Astrocyte (in vitro differentiated cells and primary cell): Measurements from ENCODE around the gene MIOX. TPM values are rescaled to one million over a fixed set of nuclear protein-coding genes. Genes with fewer than 3 reads are reported as not detected.
A peak's percentile ranks its signal among the peaks of the same experiment; 100 is the strongest.

ENCODE experiments used
- DNase-seq: peaks from one replicate; pipeline ENCODE4 v3.0.0-alpha.2; 2010; ENCODE audit warnings: low read depth
- FAIRE-seq: peaks from 2 replicates; lab custom pipeline; 2011; peaks lifted over from hg19 to GRCh38; lab: Jason Lieb, UNC
- H2AFZ ChIP-seq: 2 replicates; pipeline ENCODE4 v1.6.0; 2012; ENCODE audit warnings: low read depth, low read length, inconsistent platforms
- H3K27ac ChIP-seq: 2 replicates; pipeline ENCODE4 v1.5.1; 2011; ENCODE audit warnings: low read depth, low read length, inconsistent platforms
- H3K27me3 ChIP-seq: 2 replicates; pipeline ENCODE4 v1.6.0; 2011; ENCODE audit warnings: low read length, inconsistent platforms; ENCODE audit not compliant: insufficient read depth
- H3K36me3 ChIP-seq: 2 replicates; pipeline ENCODE4 v1.5.1; 2011; ENCODE audit warnings: low read length, inconsistent platforms; ENCODE audit not compliant: insufficient read depth
- H3K4me1 ChIP-seq: 2 replicates; pipeline ENCODE4 v1.5.1; 2011; ENCODE audit warnings: low read length, inconsistent platforms; ENCODE audit not compliant: insufficient read depth
- H3K4me2 ChIP-seq: 2 replicates; pipeline ENCODE4 v1.6.0; 2012; ENCODE audit warnings: low read length, inconsistent platforms
- H3K4me3 ChIP-seq: 2 replicates; pipeline ENCODE4 v1.5.1; 2011; ENCODE audit warnings: low read depth, mild to moderate bottlenecking, low read length, inconsistent platforms; ENCODE audit not compliant: insufficient read depth
- H3K79me2 ChIP-seq: 2 replicates; pipeline ENCODE4 v1.6.0; 2012; ENCODE audit warnings: mild to moderate bottlenecking, low read length, inconsistent platforms; ENCODE audit not compliant: insufficient read depth
- H3K9ac ChIP-seq: 2 replicates; pipeline ENCODE4 v1.6.0; 2012; ENCODE audit warnings: mild to moderate bottlenecking, low read length, inconsistent platforms
- H3K9me3 ChIP-seq: 2 replicates; pipeline ENCODE4 v1.5.1; 2012; ENCODE audit warnings: low read depth, mild to moderate bottlenecking, low read length, inconsistent platforms; ENCODE audit not compliant: insufficient read depth
- H4K20me1 ChIP-seq: 2 replicates; pipeline ENCODE4 v1.6.0; 2012; ENCODE audit warnings: low read length, inconsistent platforms; ENCODE audit not compliant: insufficient read depth
- H3K27ac Mint-ChIP-seq: one replicate; pipeline ENCODE4 v1.8.0; 2021; ENCODE audit warnings: mild to moderate bottlenecking, mixed read lengths; ENCODE audit not compliant: unreplicated experiment
- H3K27me3 Mint-ChIP-seq: one replicate; pipeline ENCODE4 v1.8.0; 2021; ENCODE audit warnings: low read depth, mixed read lengths; ENCODE audit not compliant: unreplicated experiment
- H3K36me3 Mint-ChIP-seq: one replicate; pipeline ENCODE4 v1.8.0; 2021; ENCODE audit warnings: low read depth, mixed read lengths; ENCODE audit not compliant: unreplicated experiment
- H3K4me1 Mint-ChIP-seq: one replicate; pipeline ENCODE4 v1.8.0; 2021; ENCODE audit warnings: low read depth, mixed read lengths; ENCODE audit not compliant: unreplicated experiment
- H3K4me3 Mint-ChIP-seq: one replicate; pipeline ENCODE4 v1.8.0; 2021; ENCODE audit warnings: mild to moderate bottlenecking, moderate library complexity, mixed read lengths; ENCODE audit not compliant: unreplicated experiment
- H3K9me3 Mint-ChIP-seq: one replicate; pipeline ENCODE4 v1.8.0; 2021; ENCODE audit warnings: mild to moderate bottlenecking, mixed read lengths; ENCODE audit not compliant: unreplicated experiment
- EZH2 ChIP-seq: IDR thresholded peaks from 2 replicates; pipeline ENCODE4 v1.6.1; 2012; ENCODE audit warnings: mild to moderate bottlenecking, low read length, inconsistent platforms; ENCODE audit not compliant: insufficient read depth
- total RNA-seq: library from RNA; stranded (reverse); gene quantifications from 2 replicates; pipeline ENCODE4 v1.2.1, GENCODE V29; 2021
- TF ChIP-seq, protein P1 (sequence below): IDR thresholded peaks from 2 replicates; pipeline ENCODE4 v1.5.1; 2011; ENCODE audit warnings: low read depth, mild to moderate bottlenecking, inconsistent platforms, low read length, moderate library complexity; ENCODE audit not compliant: insufficient read depth

Gene MIOX
- total RNA-seq, 1 donor from 2014 or later: 0.91 TPM

DNA sequence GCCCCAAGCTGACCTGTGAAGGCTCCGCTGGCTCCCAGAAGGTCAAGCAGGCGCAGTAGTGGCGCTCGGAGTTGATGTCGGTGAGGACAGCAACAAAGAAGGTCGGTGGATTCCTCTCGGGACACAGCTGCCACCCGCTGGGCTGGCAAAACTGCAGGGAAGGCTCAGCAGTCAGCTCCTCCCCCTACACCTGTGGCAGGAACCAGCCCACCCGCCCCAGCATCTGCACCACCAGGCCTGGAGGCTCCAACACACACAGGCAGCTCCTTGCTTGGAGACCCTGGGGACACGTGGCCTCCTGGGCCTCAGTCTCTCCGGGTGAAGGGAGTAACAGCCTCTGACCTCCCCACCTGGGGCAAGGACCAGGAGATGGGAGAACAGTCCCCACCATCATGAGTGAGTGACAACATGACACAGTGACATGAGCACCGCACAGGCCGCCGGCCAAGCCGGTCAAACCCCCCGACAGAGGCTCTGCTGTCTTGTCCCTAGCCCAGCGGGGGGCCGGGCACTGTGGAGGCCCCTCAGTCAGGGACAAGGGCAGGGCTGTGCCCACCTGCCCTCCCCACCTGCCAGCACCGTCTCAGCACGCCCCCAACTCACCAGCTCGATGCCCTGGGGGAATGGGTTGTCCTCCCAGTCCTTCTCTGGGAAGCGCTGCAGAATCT, 18.8 kb upstream of the MIOX start:
- TF ChIP-seq, protein P1, sequence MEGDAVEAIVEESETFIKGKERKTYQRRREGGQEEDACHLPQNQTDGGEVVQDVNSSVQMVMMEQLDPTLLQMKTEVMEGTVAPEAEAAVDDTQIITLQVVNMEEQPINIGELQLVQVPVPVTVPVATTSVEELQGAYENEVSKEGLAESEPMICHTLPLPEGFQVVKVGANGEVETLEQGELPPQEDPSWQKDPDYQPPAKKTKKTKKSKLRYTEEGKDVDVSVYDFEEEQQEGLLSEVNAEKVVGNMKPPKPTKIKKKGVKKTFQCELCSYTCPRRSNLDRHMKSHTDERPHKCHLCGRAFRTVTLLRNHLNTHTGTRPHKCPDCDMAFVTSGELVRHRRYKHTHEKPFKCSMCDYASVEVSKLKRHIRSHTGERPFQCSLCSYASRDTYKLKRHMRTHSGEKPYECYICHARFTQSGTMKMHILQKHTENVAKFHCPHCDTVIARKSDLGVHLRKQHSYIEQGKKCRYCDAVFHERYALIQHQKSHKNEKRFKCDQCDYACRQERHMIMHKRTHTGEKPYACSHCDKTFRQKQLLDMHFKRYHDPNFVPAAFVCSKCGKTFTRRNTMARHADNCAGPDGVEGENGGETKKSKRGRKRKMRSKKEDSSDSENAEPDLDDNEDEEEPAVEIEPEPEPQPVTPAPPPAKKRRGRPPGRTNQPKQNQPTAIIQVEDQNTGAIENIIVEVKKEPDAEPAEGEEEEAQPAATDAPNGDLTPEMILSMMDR: no peak
- TF ChIP-seq EZH2: no peak
- H3K27me3 Mint-ChIP-seq: no peaks in the 10 kb centered on the region
- Histone ChIP-seq H3K27ac (no peak overlapping the region), H3K27me3 (no peaks in the 10 kb centered on the region), H4K20me1 (peaks cover 71% of the 10 kb centered on the region), H3K79me2 (peaks cover 53% of the 10 kb centered on the region), H3K9me3 (no peaks in the 10 kb centered on the region), H3K9ac (no peak overlapping the region), H3K36me3 (peaks cover 4% of the 10 kb centered on the region), H2AFZ (no peak overlapping the region), H3K4me2 (no peak overlapping the region), H3K4me3 (no peak overlapping the region), H3K4me1 (peaks cover 19% of the 10 kb centered on the region)
- peaks cover 10% of the 10 kb centered on the region for H3K4me1 Mint-ChIP-seq
- no peak for DNase-seq
- FAIRE-seq: no peak
- H3K4me3 Mint-ChIP-seq: no peak overlapping the region
- H3K9me3 Mint-ChIP-seq: no peaks in the 10 kb centered on the region
- peaks cover 2% of the 10 kb centered on the region for H3K36me3 Mint-ChIP-seq
- H3K27ac Mint-ChIP-seq: no peak overlapping the region

- DNase-seq (no peak), FAIRE-seq (no peak)
- H3K4me1 ChIP-seq: peaks cover 26% of the 10 kb centered on the region
- no peaks in the 10 kb centered on the region for H3K9me3 Mint-ChIP-seq
- no peak overlapping the region for H3K4me3 ChIP-seq
- no peak overlapping the region for H2AFZ ChIP-seq
- H3K4me3 Mint-ChIP-seq: peak overlapping the region; percentile 29
- H3K36me3 Mint-ChIP-seq: peaks cover 4% of the 10 kb centered on the region
- H3K4me2 ChIP-seq: no peak overlapping the region
- no peaks in the 10 kb centered on the region for H3K9me3 ChIP-seq
- TF ChIP-seq EZH2: no peak
- TF ChIP-seq, protein P1: no peak
- H3K36me3 ChIP-seq: peaks cover 2% of the 10 kb centered on the region
- no peaks in the 10 kb centered on the region for H3K27me3 ChIP-seq
- no peak overlapping the region for H3K27ac Mint-ChIP-seq
- no peak overlapping the region for H3K27ac ChIP-seq
- H4K20me1 ChIP-seq: peaks cover 72% of the 10 kb centered on the region
- H3K27me3 Mint-ChIP-seq: no peaks in the 10 kb centered on the region
- H3K9ac ChIP-seq: no peak overlapping the region
- H3K79me2 ChIP-seq: peaks cover 60% of the 10 kb centered on the region
- peaks cover 16% of the 10 kb centered on the region for H3K4me1 Mint-ChIP-seq
Measured at GRCh38 chr22:50468626-50469025, 18.0 kb upstream of the MIOX start.
